ENCODE data around the gene CAPN6. TPM values are rescaled to one million over a fixed set of nuclear protein-coding genes. Genes with fewer than 3 reads are reported as not detected.

CAPN6 gene
- under 0.01 TPM for total RNA-seq

- no peak for DNase-seq (ENCODE audit: low read depth in 2 of 3, low spot score in 2 of 3)
These were observed at the start of gene CAPN6 for GRCh38 chrX:111270339-111270738. TSS of gene CAPN6 (minus strand) at chrX:111270483. CDS start at chrX:111263936, 6,547 bp downstream.

GRCh38 chrX:111319451-111319850 is 49.2 kb upstream of the CAPN6 start:
- DNase-seq (ENCODE audit: low read depth in 2 of 3, low spot score in 2 of 3): no peak

GRCh38 chrX:111318901-111319300 is 48.6 kb upstream of the CAPN6 start:
- no peak for DNase-seq (ENCODE audit: low read depth in 2 of 3, low spot score in 2 of 3)

- DNase-seq (ENCODE audit: low read depth in 2 of 3, low spot score in 2 of 3): no peak
These were observed 38.8 kb upstream of the CAPN6 start for GRCh38 chrX:111309083-111309482.

- no peak for DNase-seq (ENCODE audit: low read depth in 2 of 3, low spot score in 2 of 3)
These were observed 37.8 kb upstream of the CAPN6 start for GRCh38 chrX:111308039-111308438.

GRCh38 chrX:111302284-111302683 is 32.0 kb upstream of the CAPN6 start:
- no peak for DNase-seq (ENCODE audit: low read depth in 2 of 3, low spot score in 2 of 3)

- no peak for DNase-seq (ENCODE audit: low read depth in 2 of 3, low spot score in 2 of 3)
These were observed 18.6 kb upstream of the CAPN6 start for GRCh38 chrX:111288841-111289240.

- no peak for DNase-seq (ENCODE audit: low read depth in 2 of 3, low spot score in 2 of 3)
These were observed 14.5 kb upstream of the CAPN6 start for GRCh38 chrX:111284631-111285293.

GRCh38 chrX:111283446-111283845 is 13.2 kb upstream of the CAPN6 start:
- no peak for DNase-seq (ENCODE audit: low read depth in 2 of 3, low spot score in 2 of 3)

- DNase-seq (ENCODE audit: low read depth in 2 of 3, low spot score in 2 of 3): no peak
These were observed 12.7 kb upstream of the CAPN6 start for GRCh38 chrX:111282991-111283390.

- DNase-seq (ENCODE audit: low read depth in 2 of 3, low spot score in 2 of 3): no peak
These were observed 11.9 kb upstream of the CAPN6 start for GRCh38 chrX:111282139-111282538.

GRCh38 chrX:111268506-111268905 is 1.8 kb downstream of the CAPN6 start:
- DNase-seq (ENCODE audit: low read depth in 2 of 3, low spot score in 2 of 3): no peak

- no peak for DNase-seq (ENCODE audit: low read depth in 2 of 3, low spot score in 2 of 3)
These were observed 4.8 kb downstream of the CAPN6 start for GRCh38 chrX:111265486-111265885.

- DNase-seq (ENCODE audit: low read depth in 2 of 3, low spot score in 2 of 3): no peak
These were observed 5.9 kb downstream of the CAPN6 start for GRCh38 chrX:111264385-111264784.

GRCh38 chrX:111262086-111262485 is 8.2 kb downstream of the CAPN6 start:
- no peak for DNase-seq (ENCODE audit: low read depth in 2 of 3, low spot score in 2 of 3)

GRCh38 chrX:111260451-111260850 is 9.8 kb downstream of the CAPN6 start:
- DNase-seq (ENCODE audit: low read depth in 2 of 3, low spot score in 2 of 3): no peak

- no peak for DNase-seq (ENCODE audit: low read depth in 2 of 3, low spot score in 2 of 3)
These were observed 10.7 kb downstream of the CAPN6 start for GRCh38 chrX:111259559-111259958.

- DNase-seq (ENCODE audit: low read depth in 2 of 3, low spot score in 2 of 3): no peak
These were observed 12.6 kb downstream of the CAPN6 start for GRCh38 chrX:111257733-111258132.

GRCh38 chrX:111254896-111255693 is 15.2 kb downstream of the CAPN6 start:
- DNase-seq (ENCODE audit: low read depth in 2 of 3, low spot score in 2 of 3): no peak

GRCh38 chrX:111244235-111244750 is 26.0 kb downstream of the CAPN6 start:
- DNase-seq (ENCODE audit: low read depth in 2 of 3, low spot score in 2 of 3): peak in 1 of 3 donors; percentile 23

GRCh38 chrX:111216293-111216801 is 53.9 kb downstream of the CAPN6 start:
- no peak for DNase-seq (ENCODE audit: low read depth in 2 of 3, low spot score in 2 of 3)

- DNase-seq (ENCODE audit: low read depth in 2 of 3, low spot score in 2 of 3): no peak
These were observed 62.4 kb downstream of the CAPN6 start for GRCh38 chrX:111207851-111208250.

Data from hematopoietic multipotent progenitor cell (in vitro differentiated cells).